Measurements from ENCODE around the gene APCDD1.

APCDD1 gene

GRCh38 chr18:10454681-10455557 lies 484 bp downstream of the APCDD1 start:
- peak; percentile 34 for ATAC-seq

DNA sequence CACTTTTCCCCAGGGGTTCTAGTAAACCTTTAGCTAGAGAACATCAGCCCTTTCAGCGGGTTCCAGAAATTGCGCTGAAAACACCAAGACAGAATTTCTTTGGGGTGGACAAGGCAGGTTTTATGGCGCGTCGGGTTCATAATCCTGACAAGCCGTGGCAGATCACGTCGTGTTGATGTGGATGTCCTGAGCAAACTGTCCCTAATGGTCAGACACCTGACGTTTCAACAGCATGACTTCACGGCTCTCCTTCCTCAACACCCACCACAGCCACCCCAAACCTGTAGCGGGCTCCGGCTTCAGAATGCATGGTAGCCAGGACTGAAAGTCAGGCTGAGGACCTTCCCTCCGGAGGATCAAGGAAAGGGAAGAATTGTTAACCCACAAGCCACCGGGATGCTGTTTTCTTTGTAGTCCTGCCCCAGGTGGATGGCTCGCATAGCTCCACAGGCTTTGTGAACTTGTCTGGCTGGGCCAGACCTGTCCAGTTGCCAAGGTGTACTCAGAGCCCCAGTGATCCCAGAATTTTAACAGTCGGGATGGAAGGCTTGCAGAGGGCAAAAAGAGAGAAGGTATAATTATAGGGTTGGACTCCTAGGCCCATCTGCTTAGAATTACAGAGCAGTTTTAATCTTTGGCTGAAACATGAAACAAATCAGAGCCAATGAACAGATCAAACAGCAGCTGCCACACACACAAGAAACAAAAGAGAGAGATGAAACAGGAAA lies 1.5 kb downstream of the APCDD1 start:
- TF ChIP-seq ISL1 (CRISPR knock-in tag; IDR thresholded peaks at IDR 0.05) (no peak), ESRRG (CRISPR knock-in tag; IDR thresholded peaks at IDR 0.05) (no peak), ZC3H10 (CRISPR knock-in tag; IDR thresholded peaks at IDR 0.05) (no peak), ARNTL (CRISPR knock-in tag; IDR thresholded peaks at IDR 0.05; ENCODE audit: borderline replicate concordance, low read depth) (no peak), CREB5 (CRISPR knock-in tag; IDR thresholded peaks at IDR 0.05; ENCODE audit: low read depth) (no peak), POU6F1 (CRISPR knock-in tag; IDR thresholded peaks at IDR 0.05; ENCODE audit: borderline replicate concordance, low read depth) (no peak), GLIS3 (CRISPR knock-in tag; IDR thresholded peaks at IDR 0.05) (no peak), ZNF565 (CRISPR knock-in tag; conservative IDR thresholded peaks at IDR 0.05; ENCODE audit: low read depth) (no peak), TOX (CRISPR knock-in tag; IDR thresholded peaks at IDR 0.05; ENCODE audit: borderline replicate concordance) (no peak), RARB (CRISPR knock-in tag; IDR thresholded peaks at IDR 0.05) (no peak)
- TF ChIP-seq, protein P1, sequence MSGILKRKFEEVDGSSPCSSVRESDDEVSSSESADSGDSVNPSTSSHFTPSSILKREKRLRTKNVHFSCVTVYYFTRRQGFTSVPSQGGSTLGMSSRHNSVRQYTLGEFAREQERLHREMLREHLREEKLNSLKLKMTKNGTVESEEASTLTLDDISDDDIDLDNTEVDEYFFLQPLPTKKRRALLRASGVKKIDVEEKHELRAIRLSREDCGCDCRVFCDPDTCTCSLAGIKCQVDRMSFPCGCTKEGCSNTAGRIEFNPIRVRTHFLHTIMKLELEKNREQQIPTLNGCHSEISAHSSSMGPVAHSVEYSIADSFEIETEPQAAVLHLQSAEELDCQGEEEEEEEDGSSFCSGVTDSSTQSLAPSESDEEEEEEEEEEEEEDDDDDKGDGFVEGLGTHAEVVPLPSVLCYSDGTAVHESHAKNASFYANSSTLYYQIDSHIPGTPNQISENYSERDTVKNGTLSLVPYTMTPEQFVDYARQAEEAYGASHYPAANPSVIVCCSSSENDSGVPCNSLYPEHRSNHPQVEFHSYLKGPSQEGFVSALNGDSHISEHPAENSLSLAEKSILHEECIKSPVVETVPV (CRISPR knock-in tag; IDR thresholded peaks at IDR 0.05), result no peak
- no peak for ATAC-seq

More at GRCh38 chr18:10454681-10455557, 484 bp downstream of the APCDD1 start:
- TF ChIP-seq BACH2 (CRISPR knock-in tag; IDR thresholded peaks at IDR 0.05; ENCODE audit: borderline replicate concordance) (no peak), ESRRG (CRISPR knock-in tag; IDR thresholded peaks at IDR 0.05) (no peak), PPARA (CRISPR knock-in tag; IDR thresholded peaks at IDR 0.05; ENCODE audit: borderline replicate concordance) (no peak), ZNF8 (CRISPR knock-in tag; IDR thresholded peaks at IDR 0.05) (no peak), CSDC2 (CRISPR knock-in tag; IDR thresholded peaks at IDR 0.05) (no peak), POU6F1 (CRISPR knock-in tag; IDR thresholded peaks at IDR 0.05; ENCODE audit: borderline replicate concordance, low read depth) (no peak), ZNF565 (CRISPR knock-in tag; conservative IDR thresholded peaks at IDR 0.05; ENCODE audit: low read depth) (no peak), ISL1 (CRISPR knock-in tag; IDR thresholded peaks at IDR 0.05) (no peak), OSR1 (CRISPR knock-in tag; IDR thresholded peaks at IDR 0.05) (no peak)
- TF ChIP-seq, protein P1 (CRISPR knock-in tag; IDR thresholded peaks at IDR 0.05), result no peak

- TF ChIP-seq ZFP30 (CRISPR knock-in tag; IDR thresholded peaks at IDR 0.05) (no peak), ZNF565 (CRISPR knock-in tag; conservative IDR thresholded peaks at IDR 0.05; ENCODE audit: low read depth) (no peak), ZC3H10 (CRISPR knock-in tag; IDR thresholded peaks at IDR 0.05) (no peak), GLIS3 (CRISPR knock-in tag; IDR thresholded peaks at IDR 0.05) (no peak), BACH2 (CRISPR knock-in tag; IDR thresholded peaks at IDR 0.05; ENCODE audit: borderline replicate concordance) (no peak), TCF4 (CRISPR knock-in tag; IDR thresholded peaks at IDR 0.05; ENCODE audit: borderline replicate concordance) (no peak)
- TF ChIP-seq, protein P2, sequence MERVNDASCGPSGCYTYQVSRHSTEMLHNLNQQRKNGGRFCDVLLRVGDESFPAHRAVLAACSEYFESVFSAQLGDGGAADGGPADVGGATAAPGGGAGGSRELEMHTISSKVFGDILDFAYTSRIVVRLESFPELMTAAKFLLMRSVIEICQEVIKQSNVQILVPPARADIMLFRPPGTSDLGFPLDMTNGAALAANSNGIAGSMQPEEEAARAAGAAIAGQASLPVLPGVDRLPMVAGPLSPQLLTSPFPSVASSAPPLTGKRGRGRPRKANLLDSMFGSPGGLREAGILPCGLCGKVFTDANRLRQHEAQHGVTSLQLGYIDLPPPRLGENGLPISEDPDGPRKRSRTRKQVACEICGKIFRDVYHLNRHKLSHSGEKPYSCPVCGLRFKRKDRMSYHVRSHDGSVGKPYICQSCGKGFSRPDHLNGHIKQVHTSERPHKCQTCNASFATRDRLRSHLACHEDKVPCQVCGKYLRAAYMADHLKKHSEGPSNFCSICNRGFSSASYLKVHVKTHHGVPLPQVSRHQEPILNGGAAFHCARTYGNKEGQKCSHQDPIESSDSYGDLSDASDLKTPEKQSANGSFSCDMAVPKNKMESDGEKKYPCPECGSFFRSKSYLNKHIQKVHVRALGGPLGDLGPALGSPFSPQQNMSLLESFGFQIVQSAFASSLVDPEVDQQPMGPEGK (CRISPR knock-in tag; IDR thresholded peaks at IDR 0.05; ENCODE audit: borderline replicate concordance), result no peak
- ATAC-seq, result no peak
These were observed 2.3 kb downstream of the APCDD1 start for GRCh38 chr18:10456718-10457117.

Data from SK-N-SH treated with all-trans-retinoic acid at 6 μM for 48 hours (cell line).